SK-N-SH treated with all-trans-retinoic acid at 6 μM for 48 hours (cell line): Measurements from ENCODE around the gene LYRM4.

Experiments used
- PATZ1 ChIP-seq: fragments of 250-450 bp; sonication (Bioruptor Pico); IDR thresholded peaks from 2 replicates; pipeline ENCODE4 v1.8.0; 2020; ENCODE audit warnings: mild to moderate bottlenecking, moderate library complexity, borderline replicate concordance
- SNAI2 ChIP-seq: fragments of 250-450 bp; sonication (Bioruptor Pico); IDR thresholded peaks from 2 replicates; pipeline ENCODE4 v1.5.0; 2020; ENCODE audit warnings: mild to moderate bottlenecking, moderate library complexity

GRCh38 chr6:5199702-5200101 lies 61.0 kb downstream of the LYRM4 start:
- TF ChIP-seq PATZ1 (no peak), SNAI2 (CRISPR knock-in tag) (no peak)
